Measurements from ENCODE around the gene SLC16A11. TPM values are rescaled to one million over a fixed set of nuclear protein-coding genes. Genes with fewer than 3 reads are reported as not detected.
"Not testable (repeated sequence)": the region's sequence is repeated elsewhere in the genome, so short reads cannot be mapped to it uniquely, and the experiment has no call there.

The SLC16A11 gene
- total and polyA plus RNA-seq, 2 donors (not counting 1 experiment from before 2014, with no cell fraction given), result 10.0 to 31.9 TPM

- ChIA-PET CTCF (interaction anchor here (0.6 to 14.5 kb wide), 31 partner anchors 11 to 641 kb away, joined by 3 to 584 read pairs (median 6); partner anchors contain the start of genes ACADVL, ASGR1, BCL6B and DLG4), POLR2A (interaction anchor here (0.6 to 2.1 kb wide), 4 partner anchors 11 to 249 kb away, joined by 4 to 21 read pairs (median 12); partner anchors contain the start of gene SLC16A13)
- peak overlapping the region; percentile 91 for H3K4me2 ChIP-seq (replicated peaks; ENCODE audit: low read depth, low read length, poor library complexity, severe bottlenecking)
- not testable (repeated sequence) for H3K9me3 Mint-ChIP-seq (ENCODE audit: insufficient read depth); H3K36me3 ChIP-seq (replicated peaks in 1 of 2; ENCODE audit: control extremely low read depth in 1 of 2, control insufficient read depth in 1 of 2, extremely low read depth in 1 of 2, insufficient read depth in 2 of 2, low read length in 1 of 2); H3K79me2 ChIP-seq (ENCODE audit: control insufficient read depth, insufficient read depth, low read length); H4K20me1 ChIP-seq (ENCODE audit: control insufficient read depth, insufficient read depth, low read length, poor library complexity, severe bottlenecking); H3K27me3 Mint-ChIP-seq; H3K27me3 ChIP-seq (replicated peaks in 1 of 4; ENCODE audit: control extremely low read depth in 1 of 4, control insufficient read depth in 3 of 4, insufficient read depth in 4 of 4, low read length in 3 of 4); H3K9me3 ChIP-seq (ENCODE audit: control extremely low read depth in 1 of 3, control insufficient read depth in 2 of 3, insufficient read depth in 1 of 3, low read length in 2 of 3)
- peak overlapping the region; percentile 64 for H3K9ac ChIP-seq (ENCODE audit: low read length)
- H3K4me1 Mint-ChIP-seq, result peaks cover 34% of the 10 kb centered on the region
- 2% methylated on average over 17 of the region's 26 CpGs for WGBS (ENCODE audit: insufficient coverage)
- ATAC-seq (ENCODE audit: low read depth), result peak; percentile 2
- peak overlapping the region; percentile 77 for H3K4me3 Mint-ChIP-seq
- peaks cover 32 to 44% of the 10 kb centered on the region in 2 donors for H3K4me1 ChIP-seq (ENCODE audit: control insufficient read depth in 2 of 2, insufficient read depth in 2 of 2, low read length in 2 of 2)
- peak overlapping the region; percentile 92 for H3K27ac Mint-ChIP-seq
- peak overlapping the region; percentile 73 for H2AFZ ChIP-seq (ENCODE audit: insufficient read depth, low read depth, low read length, poor library complexity, severe bottlenecking)
- DNase-seq, result peak; percentile 89
- H3K4me3 ChIP-seq (ENCODE audit: control extremely low read depth in 1 of 5, extremely low read depth in 1 of 5, insufficient read depth in 1 of 5, low read depth in 2 of 5, low read length in 4 of 5), result peak overlapping the region; percentile 42 to 67 (median 58)
- H3K27ac ChIP-seq (ENCODE audit: low read length in 2 of 2), result peak overlapping the region; percentile 61 to 81
- intact Hi-C loops (cut with micrococcal nuclease), result loop anchor here (1.0 to 10.0 kb wide), 5 partner anchors 89 to 640 kb away; partner anchors contain the start of genes MPDU1, TP53 and WRAP53
These were observed 3.0 kb upstream of the SLC16A11 start for GRCh38 chr17:7046725-7047397.

- peak; percentile 41 for TF ChIP-seq CTCF (IDR thresholded peaks at IDR 0.05)
- TF ChIP-seq EZH2 (IDR thresholded peaks at IDR 0.05; ENCODE audit: borderline replicate concordance, insufficient read depth, low read depth, low read length, poor library complexity, severe bottlenecking), result no peak
- H2AFZ ChIP-seq (ENCODE audit: insufficient read depth, low read depth, low read length, poor library complexity, severe bottlenecking), result peak overlapping the region; percentile 73
- H3K27ac ChIP-seq (ENCODE audit: low read length in 2 of 2), result peak overlapping the region; percentile 61 to 81
These were observed 2.3 kb upstream of the SLC16A11 start for GRCh38 chr17:7046127-7046724.

More at GRCh38 chr17:7046127-7046724, 2.3 kb upstream of the SLC16A11 start:
- H4K20me1 ChIP-seq (ENCODE audit: control insufficient read depth, insufficient read depth, low read length, poor library complexity, severe bottlenecking), result no peaks in the 10 kb centered on the region
- Mint-ChIP-seq H3K27ac (peak overlapping the region; percentile 92), H3K27me3 (peaks cover 3% of the 10 kb centered on the region), H3K9me3 (ENCODE audit: insufficient read depth) (no peaks in the 10 kb centered on the region), H3K4me3 (peak overlapping the region; percentile 77), H3K4me1 (peaks cover 39% of the 10 kb centered on the region)
- 9% methylated on average over 14 of the region's 15 CpGs for WGBS (ENCODE audit: insufficient coverage)
- intact Hi-C loops (cut with micrococcal nuclease), result loop anchor here (1.0 to 10.0 kb wide), 5 partner anchors 90 to 641 kb away; partner anchors contain the start of genes MPDU1, TP53 and WRAP53
- H3K9ac ChIP-seq (ENCODE audit: low read length), result peak overlapping the region; percentile 64
- ATAC-seq (ENCODE audit: low read depth) (peak; percentile 5), DNase-seq (no peak)
- H3K36me3 ChIP-seq (replicated peaks in 1 of 2; ENCODE audit: control extremely low read depth in 1 of 2, control insufficient read depth in 1 of 2, extremely low read depth in 1 of 2, insufficient read depth in 2 of 2, low read length in 1 of 2), result peaks cover 0 to under 1% of the 10 kb centered on the region in 2 experiments
- no peaks in the 10 kb centered on the region for H3K79me2 ChIP-seq (ENCODE audit: control insufficient read depth, insufficient read depth, low read length)
- H3K27me3 ChIP-seq (replicated peaks in 1 of 4; ENCODE audit: control extremely low read depth in 1 of 4, control insufficient read depth in 3 of 4, insufficient read depth in 4 of 4, low read length in 3 of 4), result peaks cover 0 to 4% (median 0%) of the 10 kb centered on the region in 4 experiments
- H3K4me1 ChIP-seq (ENCODE audit: control insufficient read depth in 2 of 2, insufficient read depth in 2 of 2, low read length in 2 of 2), result peaks cover 35 to 46% of the 10 kb centered on the region in 2 donors
- peaks cover 0 to 8% (median 0%) of the 10 kb centered on the region in 3 donors for H3K9me3 ChIP-seq (ENCODE audit: control extremely low read depth in 1 of 3, control insufficient read depth in 2 of 3, insufficient read depth in 1 of 3, low read length in 2 of 3)
- H3K4me3 ChIP-seq (ENCODE audit: control extremely low read depth in 1 of 5, extremely low read depth in 1 of 5, insufficient read depth in 1 of 5, low read depth in 2 of 5, low read length in 4 of 5), result peak overlapping the region; percentile 42 to 67 (median 58)
- CTCF ChIA-PET, result interaction anchor here (0.6 to 14.5 kb wide), 55 partner anchors 8 to 1011 kb away, joined by 3 to 584 read pairs (median 5); partner anchors contain the start of genes ACADVL, ACAP1, ASGR1 and BCL6B
- H3K4me2 ChIP-seq (replicated peaks; ENCODE audit: low read depth, low read length, poor library complexity, severe bottlenecking), result peak overlapping the region; percentile 91
- POLR2A ChIA-PET, result interaction anchor here (0.6 to 2.1 kb wide), 12 partner anchors 11 to 640 kb away, joined by 3 to 21 read pairs (median 4); partner anchors contain the start of genes ACADVL, DLG4, DVL2 and RNASEK

Measured in B cell (primary cell).